CD14-positive monocyte (primary cell): ENCODE measurements around the gene SEC24D. TPM values are rescaled to one million over a fixed set of nuclear protein-coding genes. Genes with fewer than 3 reads are reported as not detected.
A peak's percentile ranks its signal among the peaks of the same experiment; 100 is the strongest.

ENCODE experiments used
- DNase-seq, 3 donors: peaks; one replicate each; pipeline ENCODE4 v3.0.0-alpha.2; 2011 to 2022
- H2AFZ ChIP-seq: 2 replicates; pipeline ENCODE4 v1.6.0; 2012; ENCODE audit warnings: mild to moderate bottlenecking, low read depth, low read length, inconsistent platforms; ENCODE audit not compliant: insufficient read depth, poor library complexity, severe bottlenecking
- H3K27ac ChIP-seq, 2 donors: 1 replicate in 1 of 2; 2 replicates in 1 of 2; pipeline ENCODE4 v1.5.1; 2012 to 2013; ENCODE audit warnings: low read length in 2 of 2, control low read depth in 1 of 2, inconsistent platforms in 1 of 2, low read depth in 1 of 2, mild to moderate bottlenecking in 1 of 2
- H3K27me3 ChIP-seq, 2 donors: one replicate each; pipeline versions ENCODE4 v1.6.0 to v1.6.1; 2011 to 2013; ENCODE audit warnings: low read length in 2 of 2; ENCODE audit not compliant: control insufficient read depth in 2 of 2, insufficient read depth in 2 of 2
- H3K36me3 ChIP-seq, 2 donors: replicated peaks in 1 of 2; 1 replicate in 1 of 2; 2 replicates in 1 of 2; pipeline versions ENCODE4 v1.5.1 to v1.6.1; 2012 to 2013; ENCODE audit warnings: low read length in 2 of 2, control low read depth in 1 of 2, inconsistent platforms in 1 of 2, mild to moderate bottlenecking in 1 of 2; ENCODE audit not compliant: insufficient read depth in 2 of 2, control insufficient read depth in 1 of 2
- H3K4me1 ChIP-seq, 2 donors: 1 replicate in 1 of 2; 2 replicates in 1 of 2; pipeline versions ENCODE4 v1.5.1 to v1.6.1; 2012 to 2013; ENCODE audit warnings: low read length in 2 of 2, control low read depth in 1 of 2, inconsistent platforms in 1 of 2, mild to moderate bottlenecking in 1 of 2, moderate library complexity in 1 of 2; ENCODE audit not compliant: insufficient read depth in 2 of 2, control insufficient read depth in 1 of 2
- H3K4me2 ChIP-seq: replicated peaks from 2 replicates; pipeline ENCODE3; 2012; ENCODE audit warnings: low read length, moderate library complexity, mild to moderate bottlenecking; ENCODE audit not compliant: poor library complexity, severe bottlenecking; ENCODE audit errors: extremely low read depth
- H3K4me3 ChIP-seq, 3 experiments: fragments of 200-600 bp in 1 of 3; sonication (generic) in 1 of 3; replicated peaks in 1 of 3; 1 replicate in 2 of 3; 2 replicates in 1 of 3; pipeline ENCODE4 v1.5.1; 2011 to 2013; ENCODE audit warnings: low read length in 3 of 3, mild to moderate bottlenecking in 3 of 3, control low read depth in 2 of 3, low read depth in 2 of 3, inconsistent platforms in 1 of 3, moderate library complexity in 1 of 3
- H3K79me2 ChIP-seq: 2 replicates; pipeline ENCODE4 v1.6.0; 2012; ENCODE audit warnings: mild to moderate bottlenecking, control low read depth, inconsistent platforms, low read length, moderate library complexity; ENCODE audit not compliant: insufficient read depth
- H3K9ac ChIP-seq: 2 replicates; pipeline ENCODE4 v1.6.0; 2017; ENCODE audit warnings: low read length, mild to moderate bottlenecking; ENCODE audit not compliant: insufficient read depth, poor library complexity, severe bottlenecking
- H3K9me3 ChIP-seq, 2 donors: replicated peaks in 1 of 2; 1 replicate in 1 of 2; 2 replicates in 1 of 2; pipeline versions ENCODE4 v1.5.1 to v1.6.1; 2012 to 2013; ENCODE audit warnings: low read length in 2 of 2, control low read depth in 1 of 2; ENCODE audit not compliant: control insufficient read depth in 1 of 2, insufficient read depth in 1 of 2
- H4K20me1 ChIP-seq: 2 replicates; pipeline ENCODE4 v1.6.0; 2012; ENCODE audit warnings: mild to moderate bottlenecking, low read length, control low read depth, moderate library complexity; ENCODE audit not compliant: insufficient read depth
- H3K27ac Mint-ChIP-seq, 7 donors: one replicate each; pipeline ENCODE4 v1.8.0; 2020; ENCODE audit warnings: mild to moderate bottlenecking in 7 of 7, mixed read lengths in 7 of 7, moderate library complexity in 6 of 7, inconsistent platforms in 2 of 7
- H3K27me3 Mint-ChIP-seq, 3 donors: one replicate each; pipeline ENCODE4 v1.8.0; 2021 to 2022; ENCODE audit warnings: low read depth in 3 of 3, mild to moderate bottlenecking in 3 of 3, mixed read lengths in 3 of 3, moderate library complexity in 3 of 3, inconsistent platforms in 1 of 3
- H3K36me3 Mint-ChIP-seq, 2 donors: one replicate each; pipeline ENCODE4 v1.8.0; 2020; ENCODE audit warnings: mixed read lengths in 2 of 2, inconsistent platforms in 1 of 2, mild to moderate bottlenecking in 1 of 2
- H3K4me1 Mint-ChIP-seq: one replicate; pipeline ENCODE4 v1.8.0; 2020; ENCODE audit warnings: mild to moderate bottlenecking, mixed read lengths
- H3K4me3 Mint-ChIP-seq, 2 donors: one replicate each; pipeline ENCODE4 v1.8.0; 2020; ENCODE audit warnings: mild to moderate bottlenecking in 2 of 2, mixed read lengths in 2 of 2, moderate library complexity in 1 of 2
- H3K9me3 Mint-ChIP-seq, 7 donors: one replicate each; pipeline ENCODE4 v1.8.0; 2020 to 2022; ENCODE audit warnings: mixed read lengths in 7 of 7, mild to moderate bottlenecking in 6 of 7, moderate library complexity in 6 of 7, inconsistent platforms in 2 of 7
- WGBS: methylation state at CpG from one replicate; pipeline ENCODE4 v1.1.5; 2013; ENCODE audit warnings: missing lambda C conversion rate; ENCODE audit not compliant: insufficient coverage; 5-methylcytosine and 5-hydroxymethylcytosine counted together
- intact Hi-C, 2 donors: fragments of 100-400 bp; cut with micrococcal nuclease; formaldehyde crosslinking; loops; one replicate each; pipeline versions ENCODE4 v1.15.0 to v1.15.1; 2023
- polyA plus RNA-seq, 3 donors: library from polyadenylated mRNA; depleted of rRNA in 1 of 3; unstranded in 2 of 3; stranded (reverse) in 1 of 3; fragments of 300-500 nt in 2 of 3; fragments of >200 nt in 1 of 3; fragmentation: Illumina TruSeq in 2 of 3; gene quantifications; 1 replicate in 2 of 3; 2 replicates in 1 of 3; pipeline ENCODE4 v1.2.3, GENCODE V29; 2012 to 2021
- TF ChIP-seq, protein P1 (sequence below): fragments of 200-600 bp; IDR thresholded peaks from one replicate; pipeline ENCODE4 v1.8.0; 2022; ENCODE audit warnings: antibody characterized with exemption, mild to moderate bottlenecking

The SEC24D gene
- polyA plus RNA-seq, 3 donors = 16.8 to 31.3 (median 22.6) TPM

DNA sequence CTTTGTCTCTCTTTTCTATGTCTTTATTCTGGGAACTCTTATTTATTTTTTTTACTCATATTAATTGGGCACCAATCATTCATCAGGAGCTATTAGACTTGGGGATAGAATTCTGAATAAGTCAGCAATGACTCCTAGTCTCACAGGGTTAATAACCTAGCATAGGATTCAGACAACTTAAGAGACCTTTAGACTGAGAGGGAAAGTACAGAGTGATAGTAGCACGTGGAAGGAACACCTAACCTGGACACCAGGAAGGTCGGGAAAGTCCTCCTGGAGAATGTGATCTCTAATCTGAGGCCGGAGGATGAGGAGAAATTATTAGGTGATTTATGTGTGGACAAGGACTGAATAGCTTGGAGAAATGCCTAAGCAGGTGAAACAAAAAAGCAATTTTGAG, 48.8 kb upstream of the SEC24D start:
- Mint-ChIP-seq H3K4me3 (no peak overlapping the region), H3K27ac (no peak overlapping the region), H3K27me3 (peaks cover 18 to 26% (median 23%) of the 10 kb centered on the region in 3 donors), H3K9me3 (peaks cover 0 to 2% (median 0%) of the 10 kb centered on the region in 7 donors), H3K4me1 (peaks cover 12% of the 10 kb centered on the region), H3K36me3 (peaks cover 0 to 4% of the 10 kb centered on the region in 2 donors)
- Histone ChIP-seq H3K4me1 (peaks cover 8 to 10% of the 10 kb centered on the region in 2 donors), H3K27me3 (peaks cover 23 to 25% of the 10 kb centered on the region in 2 donors), H3K36me3 (no peaks in the 10 kb centered on the region), H3K79me2 (no peaks in the 10 kb centered on the region), H2AFZ (no peak overlapping the region), H3K4me3 (no peak overlapping the region), H4K20me1 (no peaks in the 10 kb centered on the region), H3K4me2 (no peak overlapping the region), H3K9ac (no peak overlapping the region), H3K27ac (no peak overlapping the region), H3K9me3 (no peaks in the 10 kb centered on the region)
- intact Hi-C loops = loop anchor here in 1 of 2 donors (5.0 kb wide), 1 partner anchor 112 kb away; no protein-coding TSS in a partner anchor
- DNase-seq = no peak
- TF ChIP-seq, protein P1, sequence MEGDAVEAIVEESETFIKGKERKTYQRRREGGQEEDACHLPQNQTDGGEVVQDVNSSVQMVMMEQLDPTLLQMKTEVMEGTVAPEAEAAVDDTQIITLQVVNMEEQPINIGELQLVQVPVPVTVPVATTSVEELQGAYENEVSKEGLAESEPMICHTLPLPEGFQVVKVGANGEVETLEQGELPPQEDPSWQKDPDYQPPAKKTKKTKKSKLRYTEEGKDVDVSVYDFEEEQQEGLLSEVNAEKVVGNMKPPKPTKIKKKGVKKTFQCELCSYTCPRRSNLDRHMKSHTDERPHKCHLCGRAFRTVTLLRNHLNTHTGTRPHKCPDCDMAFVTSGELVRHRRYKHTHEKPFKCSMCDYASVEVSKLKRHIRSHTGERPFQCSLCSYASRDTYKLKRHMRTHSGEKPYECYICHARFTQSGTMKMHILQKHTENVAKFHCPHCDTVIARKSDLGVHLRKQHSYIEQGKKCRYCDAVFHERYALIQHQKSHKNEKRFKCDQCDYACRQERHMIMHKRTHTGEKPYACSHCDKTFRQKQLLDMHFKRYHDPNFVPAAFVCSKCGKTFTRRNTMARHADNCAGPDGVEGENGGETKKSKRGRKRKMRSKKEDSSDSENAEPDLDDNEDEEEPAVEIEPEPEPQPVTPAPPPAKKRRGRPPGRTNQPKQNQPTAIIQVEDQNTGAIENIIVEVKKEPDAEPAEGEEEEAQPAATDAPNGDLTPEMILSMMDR = no peak
- 97% methylated on average over 3 of the region's 3 CpGs for WGBS

GRCh38 chr4:118883861-118884260, 47.9 kb upstream of the SEC24D start:
- Mint-ChIP-seq H3K4me1 (peaks cover 6% of the 10 kb centered on the region), H3K36me3 (peaks cover 0 to 2% of the 10 kb centered on the region in 2 donors), H3K27me3 (peaks cover 12 to 20% (median 15%) of the 10 kb centered on the region in 3 donors), H3K9me3 (peaks cover 0 to 2% (median under 1%) of the 10 kb centered on the region in 7 donors), H3K27ac (no peak overlapping the region), H3K4me3 (no peak overlapping the region)
- DNase-seq = no peak
- Histone ChIP-seq H4K20me1 (no peaks in the 10 kb centered on the region), H3K27ac (no peak overlapping the region), H3K9me3 (no peaks in the 10 kb centered on the region), H2AFZ (no peak overlapping the region), H3K27me3 (peaks cover 15 to 16% of the 10 kb centered on the region in 2 donors), H3K79me2 (no peaks in the 10 kb centered on the region), H3K36me3 (no peaks in the 10 kb centered on the region), H3K4me1 (peaks cover 4% of the 10 kb centered on the region in 2 donors), H3K9ac (no peak overlapping the region), H3K4me3 (no peak overlapping the region), H3K4me2 (no peak overlapping the region)
- intact Hi-C loops = no loop called here
- TF ChIP-seq, protein P1 = peak; percentile 18
- no CpG with 5 or more reads among the region's 1 CpG for WGBS
